ENCODE data around the gene NT5C2.

GRCh38 chr10:103241262-103242011 lies 48.4 kb upstream of the NT5C2 start:
- TF ChIP-seq USF1 (CRISPR knock-in tag; IDR thresholded peaks at IDR 0.05) = no peak
- TF ChIP-seq GABPB1 (CRISPR knock-in tag; IDR thresholded peaks at IDR 0.05) = no peak
- TF ChIP-seq, protein P1, sequence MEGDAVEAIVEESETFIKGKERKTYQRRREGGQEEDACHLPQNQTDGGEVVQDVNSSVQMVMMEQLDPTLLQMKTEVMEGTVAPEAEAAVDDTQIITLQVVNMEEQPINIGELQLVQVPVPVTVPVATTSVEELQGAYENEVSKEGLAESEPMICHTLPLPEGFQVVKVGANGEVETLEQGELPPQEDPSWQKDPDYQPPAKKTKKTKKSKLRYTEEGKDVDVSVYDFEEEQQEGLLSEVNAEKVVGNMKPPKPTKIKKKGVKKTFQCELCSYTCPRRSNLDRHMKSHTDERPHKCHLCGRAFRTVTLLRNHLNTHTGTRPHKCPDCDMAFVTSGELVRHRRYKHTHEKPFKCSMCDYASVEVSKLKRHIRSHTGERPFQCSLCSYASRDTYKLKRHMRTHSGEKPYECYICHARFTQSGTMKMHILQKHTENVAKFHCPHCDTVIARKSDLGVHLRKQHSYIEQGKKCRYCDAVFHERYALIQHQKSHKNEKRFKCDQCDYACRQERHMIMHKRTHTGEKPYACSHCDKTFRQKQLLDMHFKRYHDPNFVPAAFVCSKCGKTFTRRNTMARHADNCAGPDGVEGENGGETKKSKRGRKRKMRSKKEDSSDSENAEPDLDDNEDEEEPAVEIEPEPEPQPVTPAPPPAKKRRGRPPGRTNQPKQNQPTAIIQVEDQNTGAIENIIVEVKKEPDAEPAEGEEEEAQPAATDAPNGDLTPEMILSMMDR (IDR thresholded peaks at IDR 0.05) = no peak
- no peak for TF ChIP-seq CREM (CRISPR knock-in tag; IDR thresholded peaks at IDR 0.05)
- TF ChIP-seq ATF2 (CRISPR knock-in tag; IDR thresholded peaks at IDR 0.05; ENCODE audit: borderline replicate concordance, low read depth) = no peak
- TF ChIP-seq ESRRA (CRISPR knock-in tag; IDR thresholded peaks at IDR 0.05; ENCODE audit: borderline replicate concordance) = no peak
- TF ChIP-seq JUN (CRISPR knock-in tag; IDR thresholded peaks at IDR 0.05) = no peak
- TF ChIP-seq PRDM15 (CRISPR knock-in tag; IDR thresholded peaks at IDR 0.05) = no peak
- no peak for TF ChIP-seq ATF1 (CRISPR knock-in tag; IDR thresholded peaks at IDR 0.05)
